Glomerular endothelial cell (primary cell): ENCODE measurements around the gene OXSR1. TPM values are rescaled to one million over a fixed set of nuclear protein-coding genes. Genes with fewer than 3 reads are reported as not detected.
"Not testable (repeated sequence)": the region's sequence is repeated elsewhere in the genome, so short reads cannot be mapped to it uniquely, and the experiment has no call there.

Source experiments
- DNase-seq: peaks from one replicate; pipeline ENCODE4 v3.0.0-alpha.2; 2011; ENCODE audit warnings: low read depth, low spot score; ENCODE audit errors: extremely low read depth
- total RNA-seq: library from RNA; depleted of rRNA; stranded (reverse); fragments of >200 nt; gene quantifications from 2 replicates; pipeline ENCODE4 v1.2.3, GENCODE V29; 2015

OXSR1 gene
- total RNA-seq, 1 donor from 2014 or later, result 36.5 TPM

DNA sequence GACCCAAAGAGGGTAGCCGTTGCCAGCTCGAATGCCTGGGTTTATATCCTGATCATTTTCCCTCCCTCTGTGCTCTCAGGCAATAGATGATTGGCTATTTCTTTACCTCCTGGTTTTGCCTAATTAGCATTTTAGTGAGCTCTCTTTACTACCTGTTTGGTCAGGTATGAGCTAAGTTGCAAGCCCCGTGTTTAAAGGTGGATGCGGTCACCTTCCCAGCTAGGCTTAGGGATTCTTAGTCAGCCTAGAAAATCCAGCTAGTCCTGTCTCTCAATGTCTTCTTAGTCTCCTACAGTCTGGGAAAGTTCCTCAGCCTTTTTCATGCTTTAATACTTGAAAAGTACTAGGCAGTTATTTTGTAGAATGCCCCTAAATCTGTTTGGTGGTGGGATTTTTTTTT is 131.7 kb downstream of the OXSR1 start:
- DNase-seq, result not testable (repeated sequence)

DNA sequence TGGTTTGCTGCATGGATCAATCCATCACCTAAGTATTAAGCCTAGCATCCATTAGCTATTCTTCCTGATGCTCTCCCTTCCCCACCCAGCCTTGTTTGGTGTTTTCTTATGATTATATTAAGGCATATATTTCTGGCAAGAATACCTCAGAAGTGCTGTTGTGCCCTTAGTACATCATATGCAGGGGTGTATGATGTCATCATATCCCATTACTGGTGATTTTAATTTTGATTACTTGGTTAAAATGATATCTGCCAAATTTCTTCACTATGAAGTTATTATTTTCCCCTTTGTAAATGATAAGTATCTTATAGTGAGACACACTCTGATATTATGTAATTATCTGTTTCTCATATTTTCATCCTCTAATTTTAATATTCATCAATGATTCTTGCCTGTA is 132.2 kb downstream of the OXSR1 start:
- DNase-seq, result no peak

DNA sequence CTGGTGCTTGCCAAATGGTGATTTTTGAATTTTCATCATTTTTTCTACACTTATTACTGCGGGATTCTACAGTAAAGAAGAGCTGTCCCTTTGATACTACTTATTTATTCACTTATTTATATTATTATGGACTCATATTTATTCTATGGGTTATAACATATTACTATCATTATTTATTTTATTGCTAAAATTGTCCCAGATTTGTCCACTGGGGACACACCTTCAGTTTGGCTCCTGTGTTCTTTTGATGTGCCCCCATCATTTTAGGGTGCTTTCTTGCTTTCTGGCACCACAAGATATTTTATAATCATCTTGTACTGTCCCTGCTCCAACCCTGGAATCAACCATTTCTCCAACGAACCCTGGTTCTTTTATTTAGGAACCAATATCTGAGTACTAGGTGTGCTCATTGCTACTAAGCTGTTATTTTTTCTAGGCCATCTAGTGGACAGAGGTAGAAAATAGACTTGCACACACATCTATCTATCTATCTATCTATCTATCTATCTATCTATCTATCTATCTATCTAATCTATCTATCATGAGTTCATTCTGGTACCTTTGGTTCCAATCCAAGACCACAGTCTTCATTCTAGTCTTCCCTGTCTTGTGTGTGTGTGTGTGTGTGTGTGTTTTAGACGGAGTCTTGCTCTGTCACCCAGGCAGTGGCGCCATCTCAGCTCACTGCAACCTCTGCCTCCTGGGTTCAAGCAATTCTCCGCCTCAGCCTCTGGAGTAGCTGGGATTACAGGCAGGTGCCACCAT is 132.8 kb downstream of the OXSR1 start:
- peak; percentile 3 for DNase-seq

Other genes starting within 250 kb of the OXSR1 start
- gene VILL, start 174.8 kb upstream of the OXSR1 start, total RNA-seq, result 6.7 and 7.6 TPM in 2 replicates
- 13.0 and 16.6 TPM in 2 replicates for gene PLCD1, start 135.9 kb upstream of the OXSR1 start, total RNA-seq
- not detected in 2 replicates for gene DLEC1, start 126.3 kb upstream of the OXSR1 start, total RNA-seq
- gene ACAA1, start 28.4 kb upstream of the OXSR1 start, total RNA-seq, result 40.3 and 52.9 TPM in 2 replicates
- gene MYD88, start 26.9 kb upstream of the OXSR1 start, total RNA-seq, result 45.6 and 63.4 TPM in 2 replicates
- not detected in 2 replicates for gene SLC22A13, start 100.3 kb downstream of the OXSR1 start, total RNA-seq
- 0.18 TPM in 1 of 2 replicates, not detected in the other for gene SLC22A14, start 116.8 kb downstream of the OXSR1 start, total RNA-seq
- 3.1 and 7.8 TPM in 2 replicates for gene XYLB, start 181.2 kb downstream of the OXSR1 start, total RNA-seq